HG03432 (cell line): ENCODE data around the gene SLC27A4.
"Not testable (repeated sequence)": the region's sequence is repeated elsewhere in the genome, so short reads cannot be mapped to it uniquely, and the experiment has no call there.

ENCODE experiments used
- ATAC-seq: cut with Tn5 transposase; IDR thresholded peaks from one replicate; pipeline ENCODE4 v1.9.1; 2021; ENCODE audit warnings: mild to moderate bottlenecking, moderate library complexity; ENCODE audit not compliant: unreplicated experiment

The SLC27A4 gene

DNA sequence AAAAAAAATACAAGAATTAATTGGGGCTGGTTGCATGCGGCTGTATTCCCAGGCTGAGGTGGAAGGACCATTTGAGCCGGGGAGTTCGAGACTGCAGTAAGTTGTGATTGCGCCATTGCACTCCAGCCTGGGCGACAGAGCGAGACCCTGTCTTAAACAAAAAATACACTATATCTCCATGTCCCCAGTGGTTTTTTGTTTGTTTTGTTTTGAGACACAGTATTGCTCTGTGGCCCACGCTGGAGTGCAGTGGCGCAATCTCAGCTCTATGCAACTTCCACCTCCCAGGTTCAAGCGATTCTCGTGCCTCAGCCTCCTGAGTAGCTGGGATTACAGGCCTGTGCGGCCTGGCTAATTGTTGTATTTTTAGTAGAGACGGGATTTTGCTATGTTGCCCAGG lies 16.5 kb upstream of the SLC27A4 start:
- ATAC-seq = no peak

DNA sequence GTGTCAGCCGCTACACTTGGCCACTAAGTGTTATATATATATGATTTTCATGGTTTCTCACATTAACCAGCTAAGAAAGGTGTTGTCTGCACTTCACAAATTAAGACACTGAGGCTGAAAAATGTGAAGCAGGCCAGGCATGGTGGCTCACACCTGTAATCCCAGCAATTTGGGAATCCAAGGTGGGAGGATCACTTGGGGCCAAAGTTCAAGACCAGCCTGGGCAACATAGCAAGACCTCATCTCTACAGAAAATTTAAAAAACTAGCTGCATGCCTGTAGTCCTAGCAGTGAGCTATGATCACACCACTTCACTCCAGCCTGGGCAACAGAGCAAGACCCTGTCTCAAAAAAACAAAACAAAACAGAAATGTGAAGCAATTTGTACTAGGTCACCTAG lies 15.9 kb upstream of the SLC27A4 start:
- no peak for ATAC-seq

DNA sequence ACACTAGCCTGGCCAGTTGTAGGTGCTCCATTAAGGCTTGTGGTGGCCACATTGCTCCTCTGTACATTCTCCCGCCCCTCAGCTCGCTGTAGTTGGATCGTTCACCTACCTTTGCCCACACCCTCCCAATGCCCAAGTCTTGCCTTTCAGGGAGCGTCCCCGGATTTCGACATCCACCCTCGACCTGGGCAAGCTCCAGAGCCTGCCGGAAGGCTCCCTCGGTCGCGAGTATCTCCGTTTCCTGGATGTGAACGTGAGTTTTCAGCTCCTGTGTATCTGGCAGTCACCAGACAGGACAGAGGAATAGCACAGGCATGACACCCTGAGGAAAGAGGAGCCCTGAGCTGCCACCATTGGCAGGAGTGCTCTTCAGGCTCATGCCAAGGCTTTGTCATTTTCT lies 14.7 kb upstream of the SLC27A4 start:
- no peak for ATAC-seq

DNA sequence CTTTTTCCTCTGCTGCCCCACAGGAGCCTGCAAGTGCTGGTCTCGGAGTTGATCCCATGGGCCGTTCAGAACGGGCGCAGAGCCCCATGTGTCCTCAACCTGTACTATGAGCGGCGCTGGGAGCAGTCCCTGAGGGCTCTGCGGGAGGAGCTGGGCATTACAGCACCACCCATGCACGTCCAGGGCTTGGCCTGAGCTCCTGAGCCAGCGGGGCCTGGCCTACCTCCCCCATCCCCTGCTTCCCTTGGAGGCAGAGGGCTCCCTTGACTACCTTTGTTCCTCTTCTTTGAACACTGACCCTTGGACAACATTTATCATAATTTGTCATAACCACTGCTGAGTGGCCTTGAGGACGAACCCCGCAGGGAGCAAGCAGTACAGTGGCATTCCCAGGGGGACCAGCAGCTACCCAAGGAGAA lies 6.9 kb upstream of the SLC27A4 start:
- no peak for ATAC-seq

DNA sequence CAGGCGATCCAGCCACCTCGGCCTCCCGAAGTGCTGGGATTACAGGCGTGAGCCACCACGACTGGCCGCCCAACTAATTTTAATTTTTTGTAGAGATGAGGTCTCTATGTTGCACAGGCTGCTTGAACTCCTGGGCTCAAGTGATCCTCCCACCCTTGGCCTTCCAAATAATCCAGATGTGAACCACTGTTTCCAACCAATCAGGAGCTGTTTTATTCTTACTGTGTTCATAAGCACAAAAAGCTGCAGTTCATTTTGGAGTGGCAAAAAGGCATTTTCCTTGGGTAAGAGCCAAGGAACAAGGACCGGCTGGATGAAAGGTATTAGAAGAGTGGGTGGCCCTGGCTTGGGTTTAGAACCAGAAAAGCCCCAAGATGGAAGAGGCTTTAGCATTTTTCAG lies 5.2 kb upstream of the SLC27A4 start:
- no peak for ATAC-seq

DNA sequence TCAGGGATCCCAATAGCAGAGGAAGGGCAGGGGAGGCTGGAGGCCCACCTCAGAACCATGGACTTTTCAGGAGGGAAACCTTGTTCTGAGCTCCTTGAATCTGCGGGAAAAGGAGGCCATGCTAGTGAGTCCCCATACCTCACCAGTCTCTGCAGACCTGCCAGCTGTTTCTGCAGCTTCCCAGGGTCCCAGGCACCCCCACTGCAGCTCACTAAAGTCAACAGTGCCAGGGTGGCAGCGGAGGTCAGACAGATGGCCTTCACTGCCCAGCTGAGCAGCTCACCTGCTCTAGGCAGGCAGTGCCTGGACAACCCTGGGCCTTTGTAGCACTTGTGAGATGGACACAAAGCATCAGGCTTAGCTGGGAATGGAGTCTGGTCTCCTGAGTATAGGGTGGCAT lies 4.4 kb upstream of the SLC27A4 start:
- no peak for ATAC-seq

DNA sequence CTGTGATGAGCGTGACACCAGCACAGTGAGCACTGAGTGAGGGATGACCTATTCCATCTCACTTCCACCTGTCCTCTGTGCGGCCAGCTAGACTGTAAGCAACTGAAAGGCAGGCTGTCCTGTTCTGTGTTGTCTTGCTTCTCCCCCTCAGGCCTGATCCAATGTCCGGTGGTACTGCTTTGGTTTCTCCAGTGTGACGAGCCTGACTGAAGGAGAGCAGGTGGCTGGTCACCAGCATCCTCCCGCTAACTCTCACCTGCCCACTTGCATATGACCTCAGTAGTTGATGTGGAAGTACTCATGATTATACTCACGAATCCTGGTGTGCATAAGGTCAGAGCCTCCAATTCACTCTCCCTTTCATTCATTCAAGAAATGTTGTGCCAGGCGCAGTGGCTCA lies 2.4 kb upstream of the SLC27A4 start:
- ATAC-seq = no peak

DNA sequence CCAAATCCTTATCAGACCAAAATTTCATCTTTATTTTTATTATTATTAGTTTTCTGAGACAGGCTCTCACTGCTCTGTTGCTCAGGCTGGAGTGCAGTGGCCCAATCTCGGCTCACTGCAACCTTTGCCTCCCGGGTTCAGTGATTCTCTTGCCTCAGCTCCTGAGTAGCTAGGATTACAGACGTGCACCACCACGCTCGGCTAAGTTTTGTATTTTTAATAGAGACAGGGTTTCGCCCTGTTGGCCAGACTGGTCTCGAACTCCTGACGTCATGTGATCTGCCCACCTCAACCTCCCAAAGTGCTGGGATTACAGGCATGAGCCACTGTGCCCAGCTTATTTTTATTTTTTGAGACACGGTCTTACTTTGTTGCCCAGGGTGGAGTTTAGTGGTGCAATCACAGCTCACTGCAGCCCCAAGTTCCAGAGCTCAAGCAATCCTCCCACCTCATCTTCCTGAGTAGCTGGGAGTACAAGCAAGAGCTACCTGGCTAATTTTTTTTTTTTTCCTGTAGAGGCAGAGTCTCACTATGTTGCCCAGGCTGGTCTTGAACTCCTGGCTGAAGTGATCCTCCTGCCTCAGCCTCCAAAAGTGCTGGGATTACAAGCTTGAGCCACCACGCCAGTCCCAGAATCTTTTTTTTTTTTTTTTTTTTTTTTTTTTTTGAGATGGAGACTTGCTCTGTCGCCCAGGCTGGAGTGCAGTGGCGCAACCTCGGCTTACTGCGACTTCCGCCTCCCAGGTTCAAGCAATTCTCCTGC lies 1.3 kb upstream of the SLC27A4 start:
- ATAC-seq = not testable (repeated sequence)

DNA sequence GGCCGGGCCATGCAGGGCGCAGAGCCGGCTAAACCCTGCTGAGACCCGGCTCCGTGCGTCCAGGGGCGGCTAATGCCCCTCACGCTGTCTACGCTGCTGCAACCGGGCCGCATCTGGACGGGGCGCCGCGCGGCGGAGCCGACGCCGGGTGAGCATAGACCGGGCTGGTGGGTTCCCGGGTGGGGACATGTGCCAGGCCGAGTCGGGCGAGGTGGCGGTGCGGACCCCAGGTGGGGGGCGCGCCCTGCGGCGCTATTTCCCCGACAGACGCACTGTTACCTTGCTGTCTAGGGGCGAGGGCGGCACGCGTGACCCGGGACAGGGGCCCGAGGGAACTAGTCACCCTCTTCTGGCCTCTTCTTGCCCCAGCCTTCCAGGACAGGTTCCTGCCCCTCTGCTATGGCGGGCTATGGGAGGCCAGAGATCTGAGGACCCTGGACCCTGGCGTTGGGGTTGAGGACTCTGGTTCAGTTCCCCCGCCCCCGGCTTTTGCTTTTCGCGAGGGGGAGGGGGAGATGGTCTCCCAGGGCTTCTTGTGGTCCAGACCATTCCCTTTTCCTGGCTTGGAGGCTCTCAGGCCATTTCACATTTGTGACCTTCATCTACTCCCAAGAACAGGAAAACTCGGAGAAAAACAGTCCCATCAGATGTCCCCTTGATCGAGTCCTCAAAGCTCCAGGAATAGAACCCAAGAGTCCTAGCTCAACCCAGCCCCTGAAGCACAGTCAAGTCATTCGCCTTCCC lies 536 bp downstream of the SLC27A4 start:
- peak; percentile 18 for ATAC-seq

DNA sequence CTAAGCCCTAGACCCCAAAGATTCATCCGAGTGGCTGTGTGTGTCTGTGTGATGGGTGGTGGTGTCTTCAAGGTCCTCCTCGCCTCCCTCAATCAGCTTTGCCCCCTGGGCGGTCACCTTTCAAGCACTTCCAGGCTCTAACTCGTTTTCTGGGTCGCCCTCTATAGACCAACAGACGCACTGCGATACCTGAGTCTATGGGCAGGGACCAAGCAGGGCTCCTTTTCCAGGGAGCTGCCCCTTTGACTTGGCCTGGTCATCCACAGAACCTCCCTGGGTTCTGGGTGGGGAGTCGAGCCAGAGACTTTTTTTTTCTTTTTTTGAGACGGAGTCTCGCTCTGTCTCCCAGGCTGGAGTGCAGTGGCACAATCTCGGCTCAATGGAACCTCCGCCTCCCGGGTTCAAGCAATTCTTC lies 1.1 kb downstream of the SLC27A4 start:
- ATAC-seq = no peak

DNA sequence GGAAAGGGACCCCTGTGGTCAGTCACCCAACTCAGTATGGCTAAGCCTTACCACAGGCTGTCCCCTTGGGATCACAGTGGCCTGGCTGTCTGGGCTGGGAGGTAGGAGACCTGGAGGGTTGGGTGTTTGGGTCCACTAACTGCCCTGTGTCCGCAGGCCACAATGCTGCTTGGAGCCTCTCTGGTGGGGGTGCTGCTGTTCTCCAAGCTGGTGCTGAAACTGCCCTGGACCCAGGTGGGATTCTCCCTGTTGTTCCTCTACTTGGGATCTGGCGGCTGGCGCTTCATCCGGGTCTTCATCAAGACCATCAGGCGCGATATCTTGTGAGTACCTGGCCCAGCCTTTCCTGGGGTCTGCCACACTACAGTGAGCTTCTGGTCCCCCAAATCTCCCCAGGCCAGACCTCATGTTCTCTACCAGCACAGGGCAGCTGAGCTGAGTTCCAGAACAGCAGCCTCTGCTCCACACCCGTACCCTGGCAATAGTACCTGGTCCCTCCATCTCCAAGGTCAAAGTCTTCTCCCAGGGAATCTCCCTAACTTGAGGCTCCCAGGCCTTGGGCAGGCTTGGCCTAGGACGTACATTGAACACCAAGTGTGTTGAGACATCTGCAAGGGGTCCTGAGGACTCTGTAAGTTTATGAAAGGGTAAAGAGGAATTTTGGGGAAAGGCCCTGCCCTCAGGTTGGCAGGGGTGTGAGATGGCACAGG lies 2.8 kb downstream of the SLC27A4 start:
- no peak for ATAC-seq

DNA sequence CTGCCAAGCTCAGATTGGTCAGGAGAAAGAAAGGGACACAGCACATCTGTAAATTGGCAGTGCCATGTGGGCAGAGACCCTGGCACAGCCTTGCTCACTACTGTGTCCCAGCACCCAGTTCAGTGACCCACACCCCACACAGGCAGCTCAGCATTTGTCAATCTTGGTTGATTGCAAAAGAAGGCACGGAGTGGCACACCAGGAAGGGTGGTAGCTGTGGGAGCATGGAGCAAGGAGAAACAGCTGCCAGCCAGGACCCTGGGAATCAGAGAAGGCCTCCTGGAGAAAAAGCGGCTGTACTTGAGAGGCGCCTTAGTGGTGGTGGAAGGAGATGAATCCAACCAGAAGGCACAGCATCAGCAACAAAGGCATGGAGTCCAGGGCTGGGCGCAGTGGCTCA lies 3.5 kb downstream of the SLC27A4 start:
- no peak for ATAC-seq

DNA sequence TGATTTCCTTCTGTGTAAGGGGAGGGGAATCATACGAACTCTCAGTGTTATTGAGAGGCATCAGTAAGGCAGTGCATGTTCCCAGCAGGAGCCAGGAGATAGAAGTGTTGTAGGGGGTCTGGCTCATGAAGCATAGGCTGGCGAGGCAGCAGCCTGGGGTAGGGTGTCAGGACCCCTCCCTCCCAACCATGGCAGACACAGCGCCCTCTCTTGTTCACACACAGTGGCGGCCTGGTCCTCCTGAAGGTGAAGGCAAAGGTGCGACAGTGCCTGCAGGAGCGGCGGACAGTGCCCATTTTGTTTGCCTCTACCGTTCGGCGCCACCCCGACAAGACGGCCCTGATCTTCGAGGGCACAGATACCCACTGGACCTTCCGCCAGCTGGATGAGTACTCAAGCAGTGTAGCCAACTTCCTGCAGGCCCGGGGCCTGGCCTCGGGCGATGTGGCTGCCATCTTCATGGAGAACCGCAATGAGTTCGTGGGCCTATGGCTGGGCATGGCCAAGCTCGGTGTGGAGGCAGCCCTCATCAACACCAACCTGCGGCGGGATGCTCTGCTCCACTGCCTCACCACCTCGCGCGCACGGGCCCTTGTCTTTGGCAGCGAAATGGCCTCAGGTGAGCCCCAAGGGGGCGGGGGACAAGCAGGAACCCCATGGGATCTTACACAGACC lies 4.7 kb downstream of the SLC27A4 start:
- ATAC-seq = no peak

DNA sequence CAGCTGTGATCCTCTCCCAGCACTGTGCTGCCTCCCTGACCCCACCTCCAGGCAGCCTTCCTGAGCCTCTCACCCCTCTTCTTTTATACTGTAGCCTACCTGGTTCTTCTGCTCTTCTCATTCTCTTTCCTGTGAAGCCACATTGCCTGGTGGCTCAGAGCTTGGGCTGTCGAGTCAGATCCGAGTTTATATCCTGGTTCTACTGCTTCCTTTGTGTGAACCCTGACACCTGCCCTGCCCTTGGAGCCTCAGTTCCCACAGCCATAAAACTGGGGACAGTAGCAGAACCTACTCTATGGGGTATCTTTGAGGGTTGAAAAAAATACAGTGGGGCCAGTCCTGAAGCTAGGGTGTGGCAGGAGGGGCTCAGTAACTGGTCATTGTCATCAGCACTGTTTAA lies 8.8 kb downstream of the SLC27A4 start:
- no peak for ATAC-seq

DNA sequence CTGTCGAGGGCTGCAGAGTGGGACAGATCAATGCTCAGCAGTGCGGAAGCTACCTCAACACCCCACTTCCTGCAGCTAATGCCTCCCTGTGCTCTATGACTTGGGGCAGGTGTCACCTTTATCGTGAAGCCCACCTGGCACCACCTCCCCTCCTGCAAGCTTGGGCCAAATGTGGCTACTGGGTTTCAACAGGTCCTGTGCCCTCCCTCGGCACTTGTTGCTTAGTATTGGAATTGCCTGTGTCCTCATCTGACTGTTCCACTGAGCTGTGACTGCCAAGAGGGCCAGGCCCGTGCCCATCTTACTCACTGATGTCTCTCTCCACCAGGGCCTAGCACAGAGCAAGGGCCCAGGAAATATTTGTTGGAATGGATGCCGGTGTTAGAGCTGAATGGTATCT lies 9.4 kb downstream of the SLC27A4 start:
- ATAC-seq = no peak

DNA sequence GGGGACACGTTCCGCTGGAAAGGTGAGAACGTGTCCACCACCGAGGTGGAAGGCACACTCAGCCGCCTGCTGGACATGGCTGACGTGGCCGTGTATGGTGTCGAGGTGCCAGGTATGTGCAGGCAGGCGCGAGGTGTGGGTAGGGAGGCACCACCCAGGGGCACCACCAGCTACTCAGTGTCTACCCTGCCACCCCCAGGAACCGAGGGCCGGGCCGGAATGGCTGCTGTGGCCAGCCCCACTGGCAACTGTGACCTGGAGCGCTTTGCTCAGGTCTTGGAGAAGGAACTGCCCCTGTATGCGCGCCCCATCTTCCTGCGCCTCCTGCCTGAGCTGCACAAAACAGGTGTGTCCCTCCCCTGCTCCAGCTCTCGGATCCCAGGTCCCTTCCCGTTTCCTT lies 15.1 kb downstream of the SLC27A4 start:
- ATAC-seq = no peak

DNA sequence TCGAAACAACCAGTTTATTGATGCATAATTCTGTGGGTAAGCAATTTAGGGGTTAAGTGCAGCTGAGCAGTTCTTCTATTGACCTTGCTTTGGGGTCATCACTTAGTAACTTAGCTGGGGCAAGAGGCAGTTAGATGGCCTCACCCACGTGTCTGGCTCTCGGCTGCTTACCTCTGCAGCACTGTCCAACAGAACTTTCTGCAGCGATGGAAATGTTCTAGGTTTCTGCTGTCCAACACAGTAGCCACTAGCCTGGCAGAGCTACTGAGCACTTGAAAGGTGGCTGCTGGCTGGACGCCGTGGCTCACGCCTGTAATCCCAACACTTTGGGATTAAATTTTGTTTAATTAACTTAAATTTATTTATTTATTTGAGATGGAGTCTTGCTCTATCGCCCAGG lies 17.8 kb downstream of the SLC27A4 start:
- no peak for ATAC-seq

DNA sequence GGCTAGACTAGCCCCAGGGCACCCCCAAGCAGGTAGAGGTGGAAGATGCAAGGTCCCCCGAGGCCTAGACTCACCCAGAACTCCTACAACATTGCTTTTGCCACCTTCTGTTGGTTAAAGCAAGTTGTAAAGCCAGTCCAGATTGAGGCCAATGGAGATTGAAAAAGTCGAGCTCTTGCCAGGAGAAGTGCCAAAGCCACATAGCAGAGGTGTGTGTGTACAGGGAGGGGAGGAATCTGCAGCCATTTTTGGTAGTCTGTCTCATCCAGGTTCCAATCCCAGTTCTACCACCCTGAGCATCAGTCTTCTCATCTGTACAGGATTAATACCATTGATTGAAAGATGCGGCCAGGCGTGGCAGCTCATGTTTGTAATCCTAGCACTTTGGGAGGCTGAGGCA lies 18.5 kb downstream of the SLC27A4 start:
- ATAC-seq = no peak

DNA sequence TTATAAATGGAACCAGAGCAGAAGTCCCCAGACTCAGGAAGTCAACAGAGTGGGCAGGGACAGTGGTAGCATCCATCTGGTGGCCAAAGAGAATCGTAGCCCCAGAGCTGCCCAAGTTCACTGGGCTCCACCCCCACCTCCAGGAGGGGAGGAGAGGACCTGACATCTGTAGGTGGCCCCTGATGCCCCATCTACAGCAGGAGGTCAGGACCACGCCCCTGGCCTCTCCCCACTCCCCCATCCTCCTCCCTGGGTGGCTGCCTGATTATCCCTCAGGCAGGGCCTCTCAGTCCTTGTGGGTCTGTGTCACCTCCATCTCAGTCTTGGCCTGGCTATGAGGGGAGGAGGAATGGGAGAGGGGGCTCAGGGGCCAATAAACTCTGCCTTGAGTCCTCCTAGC lies 20.5 kb downstream of the SLC27A4 start:
- no peak for ATAC-seq

DNA sequence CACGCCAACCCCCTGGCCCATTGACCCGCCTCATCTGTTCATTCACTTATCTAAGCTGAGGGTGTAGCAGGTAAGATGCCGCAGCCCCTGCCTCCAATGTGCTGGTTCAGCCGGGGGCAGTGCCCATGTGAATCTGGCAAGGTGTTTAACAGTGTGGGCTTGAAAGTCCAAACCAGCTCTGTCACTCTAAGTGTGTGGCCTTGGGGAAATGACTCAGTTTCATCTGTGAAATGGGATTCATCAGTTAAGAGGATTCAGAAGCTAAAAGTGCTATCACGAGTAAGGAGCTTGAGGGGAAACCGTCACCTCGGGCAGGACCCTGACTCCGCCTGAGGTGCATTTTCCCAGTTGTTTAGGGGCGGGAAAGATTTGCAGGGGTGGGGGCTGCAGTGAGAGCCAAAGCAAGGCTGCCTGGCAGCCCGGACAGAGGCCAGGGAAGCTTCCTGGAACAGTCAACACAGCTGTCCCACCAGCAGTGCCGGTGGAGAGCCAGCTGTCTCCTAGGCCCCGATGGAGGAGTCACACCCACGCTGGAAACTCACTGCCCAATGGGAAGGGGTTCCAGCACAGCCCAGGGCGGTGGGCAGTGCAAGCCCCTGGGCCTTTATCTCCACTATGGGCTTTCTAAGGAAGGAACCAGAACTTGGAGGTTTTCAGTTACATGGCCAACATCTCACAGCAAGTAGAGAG lies 21.1 kb downstream of the SLC27A4 start:
- peak; percentile 9 for ATAC-seq
